ENCODE data around the gene KCTD19. TPM values are rescaled to one million over a fixed set of nuclear protein-coding genes. Genes with fewer than 3 reads are reported as not detected.

The KCTD19 gene
- total RNA-seq, 1 experiment from 2014 or later, result 0.32 TPM

DNA sequence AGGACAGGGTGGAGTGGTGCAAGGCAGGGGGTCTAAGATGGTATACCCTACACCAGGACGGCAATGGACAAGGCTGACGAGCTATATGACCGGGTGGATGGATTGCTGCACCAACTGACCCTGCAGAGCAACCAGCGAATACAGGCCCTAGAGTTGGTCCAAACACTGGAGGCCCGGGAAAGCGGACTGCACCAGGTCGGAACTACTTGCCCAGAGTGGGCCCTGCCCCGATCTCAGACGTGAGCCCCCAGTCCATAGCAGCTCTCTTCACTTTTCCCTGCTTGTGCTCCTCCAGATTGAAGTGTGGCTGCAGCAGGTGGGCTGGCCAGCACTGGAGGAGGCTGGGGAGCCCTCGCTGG is 44.1 kb downstream of the KCTD19 start:
- ChIA-PET CTCF (interaction anchor here (0.5 kb wide), 1 partner anchor 78 kb away, joined by 6 read pairs; no protein-coding TSS in a partner anchor), POLR2A (ENCODE audit: low non-redundant PET) (no interaction called here)
- no TSS peak for BruUV-seq (replicated peaks)
- Histone ChIP-seq H3K27me3 (replicated peaks; ENCODE audit: insufficient read depth, low read depth, low read length, poor library complexity) (no peaks in the 10 kb centered on the region), H3K4me3 (ENCODE audit: low read depth, low read length, poor library complexity, severe bottlenecking) (no peak overlapping the region), H3K36me3 (ENCODE audit: insufficient read depth, low read length, poor library complexity, severe bottlenecking) (no peaks in the 10 kb centered on the region), H3K9me3 (ENCODE audit: low read depth, low read length, poor library complexity, severe bottlenecking) (no peaks in the 10 kb centered on the region), H3K27ac (ENCODE audit: low read depth, low read length, poor library complexity, severe bottlenecking) (no peak overlapping the region), H3K4me1 (ENCODE audit: insufficient read depth, low read length, poor library complexity, severe bottlenecking) (no peaks in the 10 kb centered on the region)
- TF ChIP-seq, protein P1, sequence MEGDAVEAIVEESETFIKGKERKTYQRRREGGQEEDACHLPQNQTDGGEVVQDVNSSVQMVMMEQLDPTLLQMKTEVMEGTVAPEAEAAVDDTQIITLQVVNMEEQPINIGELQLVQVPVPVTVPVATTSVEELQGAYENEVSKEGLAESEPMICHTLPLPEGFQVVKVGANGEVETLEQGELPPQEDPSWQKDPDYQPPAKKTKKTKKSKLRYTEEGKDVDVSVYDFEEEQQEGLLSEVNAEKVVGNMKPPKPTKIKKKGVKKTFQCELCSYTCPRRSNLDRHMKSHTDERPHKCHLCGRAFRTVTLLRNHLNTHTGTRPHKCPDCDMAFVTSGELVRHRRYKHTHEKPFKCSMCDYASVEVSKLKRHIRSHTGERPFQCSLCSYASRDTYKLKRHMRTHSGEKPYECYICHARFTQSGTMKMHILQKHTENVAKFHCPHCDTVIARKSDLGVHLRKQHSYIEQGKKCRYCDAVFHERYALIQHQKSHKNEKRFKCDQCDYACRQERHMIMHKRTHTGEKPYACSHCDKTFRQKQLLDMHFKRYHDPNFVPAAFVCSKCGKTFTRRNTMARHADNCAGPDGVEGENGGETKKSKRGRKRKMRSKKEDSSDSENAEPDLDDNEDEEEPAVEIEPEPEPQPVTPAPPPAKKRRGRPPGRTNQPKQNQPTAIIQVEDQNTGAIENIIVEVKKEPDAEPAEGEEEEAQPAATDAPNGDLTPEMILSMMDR (conservative IDR thresholded peaks at IDR 0.05; ENCODE audit: low read depth, low read length), result no peak
- no peak for TF ChIP-seq EZH2 (IDR thresholded peaks at IDR 0.05; ENCODE audit: borderline replicate concordance, low read depth, low read length, poor library complexity, severe bottlenecking)
- intact Hi-C loops (cut with micrococcal nuclease; ENCODE audit: unreplicated experiment), result no loop called here
- DNase-seq (ENCODE audit: low spot score), result no peak

DNA sequence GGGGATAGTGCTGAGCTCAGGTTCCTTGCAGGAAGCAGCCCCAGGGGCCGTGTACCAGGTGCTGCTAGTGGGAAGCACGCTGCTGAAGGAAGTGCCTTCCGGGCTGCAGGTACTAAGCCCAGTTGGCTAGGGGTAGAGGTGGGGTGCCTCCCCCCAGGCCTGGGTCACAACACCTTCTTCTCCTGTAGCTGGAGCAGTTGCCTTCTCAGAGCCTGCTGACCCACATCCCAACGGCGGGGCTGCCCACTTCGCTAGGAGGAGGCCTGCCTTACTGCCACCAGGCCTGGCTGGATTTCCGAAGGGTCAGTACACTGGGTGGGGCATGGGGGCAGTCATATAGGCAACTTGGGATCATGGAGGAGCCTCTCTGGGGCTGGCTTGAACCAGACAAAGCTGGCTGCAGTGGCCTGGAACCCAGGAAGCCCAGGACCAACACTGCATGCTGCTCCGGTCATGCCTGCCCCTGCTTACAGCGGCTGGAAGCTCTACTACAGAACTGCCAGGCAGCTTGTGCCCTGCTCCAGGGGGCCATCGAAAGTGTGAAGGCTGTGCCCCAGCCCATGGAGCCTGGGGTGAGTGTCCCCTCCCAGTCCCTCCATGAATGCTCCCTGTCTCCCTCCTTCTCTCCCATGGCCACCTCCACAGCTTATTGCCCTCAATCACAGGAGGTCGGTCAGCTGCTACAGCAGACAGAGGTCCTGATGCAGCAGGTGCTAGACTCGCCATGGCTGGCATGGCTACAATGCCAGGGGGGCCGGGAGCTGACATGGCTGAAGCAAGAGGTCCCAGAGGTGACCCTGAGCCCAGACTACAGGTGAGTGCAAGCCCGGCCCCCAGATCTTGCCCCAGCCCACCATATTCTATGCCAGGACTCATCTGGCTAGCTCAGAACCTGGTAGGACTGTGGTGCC is 44.8 kb downstream of the KCTD19 start:
- Histone ChIP-seq H3K36me3 (ENCODE audit: insufficient read depth, low read length, poor library complexity, severe bottlenecking) (no peaks in the 10 kb centered on the region), H3K4me1 (ENCODE audit: insufficient read depth, low read length, poor library complexity, severe bottlenecking) (no peaks in the 10 kb centered on the region), H3K27ac (ENCODE audit: low read depth, low read length, poor library complexity, severe bottlenecking) (no peak overlapping the region), H3K27me3 (replicated peaks; ENCODE audit: insufficient read depth, low read depth, low read length, poor library complexity) (no peaks in the 10 kb centered on the region), H3K9me3 (ENCODE audit: low read depth, low read length, poor library complexity, severe bottlenecking) (no peaks in the 10 kb centered on the region), H3K4me3 (ENCODE audit: low read depth, low read length, poor library complexity, severe bottlenecking) (no peak overlapping the region)
- DNase-seq (ENCODE audit: low spot score), result no peak
- intact Hi-C loops (cut with micrococcal nuclease; ENCODE audit: unreplicated experiment), result no loop called here
- CTCF ChIA-PET, result interaction anchor here (0.5 to 0.7 kb wide), 2 partner anchors 78 to 112 kb away, joined by 6 read pairs; no protein-coding TSS in a partner anchor
- BruUV-seq (replicated peaks), result no TSS peak
- TF ChIP-seq EZH2 (IDR thresholded peaks at IDR 0.05; ENCODE audit: borderline replicate concordance, low read depth, low read length, poor library complexity, severe bottlenecking), result no peak
- TF ChIP-seq, protein P1 (conservative IDR thresholded peaks at IDR 0.05; ENCODE audit: low read depth, low read length), result no peak
- POLR2A ChIA-PET (ENCODE audit: low non-redundant PET), result no interaction called here

DNA sequence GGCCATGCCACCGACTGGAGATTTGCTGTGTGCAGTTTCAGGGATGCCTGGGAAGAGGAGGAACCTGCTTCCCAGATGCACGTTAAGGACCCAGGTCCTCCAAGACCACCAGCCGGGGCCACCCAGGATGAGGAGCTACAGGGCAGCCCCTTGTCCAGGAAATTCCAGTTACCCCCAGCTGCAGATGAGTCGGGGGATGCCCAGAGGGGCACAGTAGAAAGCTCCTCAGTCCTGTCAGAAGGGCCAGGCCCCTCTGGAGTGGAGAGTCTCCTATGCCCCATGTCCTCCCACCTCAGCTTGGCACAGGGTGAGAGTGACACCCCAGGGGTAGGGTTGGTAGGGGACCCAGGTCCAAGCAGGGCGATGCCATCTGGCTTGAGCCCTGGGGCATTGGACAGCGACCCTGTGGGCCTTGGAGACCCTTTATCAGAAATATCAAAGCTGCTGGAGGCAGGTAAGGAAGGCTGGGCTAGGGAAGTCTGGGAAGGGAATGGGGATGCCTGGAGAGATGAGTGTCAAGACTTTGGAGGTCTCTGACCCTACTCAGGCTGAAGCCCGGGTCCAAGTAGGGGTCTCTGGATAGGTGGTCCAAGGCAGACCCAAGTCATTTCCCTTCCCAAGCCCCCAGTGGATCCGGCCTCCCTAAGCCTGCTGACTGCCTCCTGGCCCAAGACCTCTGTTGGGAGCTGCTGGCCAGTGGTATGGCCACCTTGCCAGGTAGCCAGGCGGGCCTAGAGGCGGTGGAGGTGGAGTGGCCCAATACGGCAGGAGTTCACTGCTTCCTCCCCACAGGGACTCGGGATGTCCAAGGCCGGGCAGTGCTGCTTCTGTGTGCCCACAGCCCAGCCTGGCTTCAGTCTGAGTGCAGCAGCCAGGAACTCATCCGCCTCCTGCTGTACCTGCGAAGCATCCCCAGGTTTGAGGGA is 46.2 kb downstream of the KCTD19 start:
- CTCF ChIA-PET, result no interaction called here
- intact Hi-C loops (cut with micrococcal nuclease; ENCODE audit: unreplicated experiment), result no loop called here
- no peaks in the 10 kb centered on the region for H3K27me3 ChIP-seq (replicated peaks; ENCODE audit: insufficient read depth, low read depth, low read length, poor library complexity)
- POLR2A ChIA-PET (ENCODE audit: low non-redundant PET), result no interaction called here
- H3K27ac ChIP-seq (ENCODE audit: low read depth, low read length, poor library complexity, severe bottlenecking), result no peak overlapping the region
- no peaks in the 10 kb centered on the region for H3K36me3 ChIP-seq (ENCODE audit: insufficient read depth, low read length, poor library complexity, severe bottlenecking)
- peak overlapping the region; percentile 69 for H3K4me3 ChIP-seq (ENCODE audit: low read depth, low read length, poor library complexity, severe bottlenecking)
- H3K4me1 ChIP-seq (ENCODE audit: insufficient read depth, low read length, poor library complexity, severe bottlenecking), result no peaks in the 10 kb centered on the region
- BruUV-seq (replicated peaks), result no TSS peak
- no peaks in the 10 kb centered on the region for H3K9me3 ChIP-seq (ENCODE audit: low read depth, low read length, poor library complexity, severe bottlenecking)
- DNase-seq (ENCODE audit: low spot score), result no peak
- TF ChIP-seq, protein P1 (conservative IDR thresholded peaks at IDR 0.05; ENCODE audit: low read depth, low read length), result no peak
- TF ChIP-seq EZH2 (IDR thresholded peaks at IDR 0.05; ENCODE audit: borderline replicate concordance, low read depth, low read length, poor library complexity, severe bottlenecking), result no peak
